ENCODE results near the gene PLK5. TPM values are rescaled to one million over a fixed set of nuclear protein-coding genes. Genes with fewer than 3 reads are reported as not detected.
A peak's percentile ranks its signal among the peaks of the same experiment; 100 is the strongest.

PLK5 gene
- total RNA-seq, 1 experiment from 2014 or later, result 0.57 TPM

DNA sequence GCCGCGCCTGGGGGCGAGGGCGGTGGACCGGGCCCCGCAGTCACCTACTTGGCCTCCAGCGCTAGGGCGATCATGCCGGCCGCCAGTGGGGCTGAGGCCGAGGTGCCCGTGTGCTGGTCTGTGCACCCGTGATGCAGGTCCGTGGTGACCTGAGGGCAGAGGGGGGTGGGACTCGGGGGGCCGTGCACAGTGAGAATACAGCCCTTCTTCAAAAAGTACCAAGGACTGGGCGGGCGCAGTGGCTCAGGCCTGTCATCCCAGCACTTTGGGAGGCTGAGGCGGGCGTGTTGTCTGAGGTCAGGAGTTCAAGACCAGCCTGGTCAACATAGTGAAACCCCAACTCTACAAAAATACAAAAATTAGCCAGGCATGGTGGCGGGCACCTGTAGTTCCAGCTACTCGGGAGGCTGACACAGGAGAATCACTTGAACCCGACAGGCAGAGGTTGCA, 39.9 kb upstream of the PLK5 start:
- Histone ChIP-seq H3K4me2 (ENCODE audit: insufficient read depth, insufficient read length, low read length) (no peak overlapping the region), H3K18ac (ENCODE audit: insufficient read length, low read depth, low read length) (no peak overlapping the region), H3K23ac (ENCODE audit: insufficient read length, low read depth, low read length) (no peak overlapping the region), H3T11ph (ENCODE audit: low read length) (no peak overlapping the region), H4K20me1 (ENCODE audit: control insufficient read depth, insufficient read depth, insufficient read length) (no peaks in the 10 kb centered on the region), H3K79me2 (ENCODE audit: insufficient read depth, low read length) (no peaks in the 10 kb centered on the region), H2AK5ac (ENCODE audit: insufficient read length, low read length) (no peak overlapping the region), H3K56ac (ENCODE audit: insufficient read length, low read depth, low read length) (no peak overlapping the region), H3K27ac (ENCODE audit: insufficient read length, low read depth, low read length) (no peak overlapping the region), H3K23me2 (ENCODE audit: insufficient read length, low read depth, low read length, poor library complexity, severe bottlenecking) (no peaks in the 10 kb centered on the region), H4K5ac (ENCODE audit: insufficient read length, low read depth, low read length) (no peak overlapping the region), H3K4ac (ENCODE audit: low read depth, low read length) (no peak overlapping the region), H2BK12ac (ENCODE audit: insufficient read length, low read depth, low read length) (no peak overlapping the region), H2AFZ (ENCODE audit: low read length) (no peak overlapping the region), H2BK120ac (ENCODE audit: low read depth, low read length, poor library complexity, severe bottlenecking) (no peak overlapping the region), H3K14ac (ENCODE audit: insufficient read depth, low read length) (no peak overlapping the region), H2BK20ac (ENCODE audit: low read depth, low read length, poor library complexity, severe bottlenecking) (no peak overlapping the region), H2BK5ac (ENCODE audit: insufficient read length, low read length) (no peak overlapping the region), H4K91ac (ENCODE audit: insufficient read length, low read depth, low read length) (no peak overlapping the region), H2BK15ac (ENCODE audit: low read depth, low read length) (no peak overlapping the region), H3K9me3 (ENCODE audit: control insufficient read depth, low read depth, low read length) (no peaks in the 10 kb centered on the region), H3K27me3 (ENCODE audit: insufficient read depth, low read length) (no peaks in the 10 kb centered on the region), H3K4me1 (ENCODE audit: insufficient read depth, low read length) (no peaks in the 10 kb centered on the region), H3K9ac (ENCODE audit: extremely low read depth, insufficient read length, low read length) (no peak overlapping the region), H4K8ac (replicated peaks; ENCODE audit: insufficient read length, low read depth, low read length) (no peak overlapping the region), H3K79me1 (ENCODE audit: insufficient read depth, low read depth, low read length, poor library complexity, severe bottlenecking) (no peaks in the 10 kb centered on the region)
- H3K27ac Mint-ChIP-seq, result no peak overlapping the region
- WGBS (ENCODE audit: extremely low coverage, insufficient read length, low lambda C conversion rate), result no CpG with 5 or more reads among the region's 23 CpGs
- H3K27me3 Mint-ChIP-seq (ENCODE audit: low read depth), result no peaks in the 10 kb centered on the region; the same call in 1 of the 2 replicates
- H3K4me1 Mint-ChIP-seq, result no peaks in the 10 kb centered on the region; a peak in 1 of 4 replicates
- DNase-seq, result peak; percentile 30
- no peak overlapping the region for H3K4me3 Mint-ChIP-seq
- no peaks in the 10 kb centered on the region for H3K9me3 Mint-ChIP-seq
- peaks cover 0 to 2% (median 0%) of the 10 kb centered on the region in 3 experiments; a peak in 2 of 7 replicates for H3K36me3 Mint-ChIP-seq (ENCODE audit: insufficient read depth in 1 of 3, low read depth in 3 of 3)
- TF ChIP-seq, protein P1, sequence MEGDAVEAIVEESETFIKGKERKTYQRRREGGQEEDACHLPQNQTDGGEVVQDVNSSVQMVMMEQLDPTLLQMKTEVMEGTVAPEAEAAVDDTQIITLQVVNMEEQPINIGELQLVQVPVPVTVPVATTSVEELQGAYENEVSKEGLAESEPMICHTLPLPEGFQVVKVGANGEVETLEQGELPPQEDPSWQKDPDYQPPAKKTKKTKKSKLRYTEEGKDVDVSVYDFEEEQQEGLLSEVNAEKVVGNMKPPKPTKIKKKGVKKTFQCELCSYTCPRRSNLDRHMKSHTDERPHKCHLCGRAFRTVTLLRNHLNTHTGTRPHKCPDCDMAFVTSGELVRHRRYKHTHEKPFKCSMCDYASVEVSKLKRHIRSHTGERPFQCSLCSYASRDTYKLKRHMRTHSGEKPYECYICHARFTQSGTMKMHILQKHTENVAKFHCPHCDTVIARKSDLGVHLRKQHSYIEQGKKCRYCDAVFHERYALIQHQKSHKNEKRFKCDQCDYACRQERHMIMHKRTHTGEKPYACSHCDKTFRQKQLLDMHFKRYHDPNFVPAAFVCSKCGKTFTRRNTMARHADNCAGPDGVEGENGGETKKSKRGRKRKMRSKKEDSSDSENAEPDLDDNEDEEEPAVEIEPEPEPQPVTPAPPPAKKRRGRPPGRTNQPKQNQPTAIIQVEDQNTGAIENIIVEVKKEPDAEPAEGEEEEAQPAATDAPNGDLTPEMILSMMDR (conservative IDR thresholded peaks at IDR 0.05), result no peak
